ENCODE results near the gene HSPA5.
A peak's percentile ranks its signal among the peaks of the same experiment; 100 is the strongest.
"Not testable (repeated sequence)": the region's sequence is repeated elsewhere in the genome, so short reads cannot be mapped to it uniquely, and the experiment has no call there.

HSPA5 gene

GRCh38 chr9:125241863-125242739 is 958 bp upstream of the HSPA5 start:
- DNase-seq: peak; percentile 11

GRCh38 chr9:125240649-125240999 is 519 bp downstream of the HSPA5 start:
- DNase-seq: peak; percentile 67

- no peak for DNase-seq
Measured at GRCh38 chr9:125239631-125240597, 1.2 kb downstream of the HSPA5 start.

GRCh38 chr9:125238915-125239446 is 2.2 kb downstream of the HSPA5 start:
- no peak for DNase-seq

GRCh38 chr9:125238127-125238914 is 2.8 kb downstream of the HSPA5 start:
- DNase-seq: no peak

GRCh38 chr9:125236520-125237159 is 4.5 kb downstream of the HSPA5 start:
- not testable (repeated sequence) for DNase-seq

- DNase-seq: no peak
Measured at GRCh38 chr9:125235804-125236519, 5.2 kb downstream of the HSPA5 start.

- DNase-seq: not testable (repeated sequence)
Measured at GRCh38 chr9:125234099-125234498, 7.0 kb downstream of the HSPA5 start.

- DNase-seq: no peak
Measured at GRCh38 chr9:125233678-125234077, 7.5 kb downstream of the HSPA5 start.

GRCh38 chr9:125227761-125228160 is 13.4 kb downstream of the HSPA5 start:
- DNase-seq: no peak

GRCh38 chr9:125224858-125225257 is 16.3 kb downstream of the HSPA5 start:
- DNase-seq: not testable (repeated sequence)

GRCh38 chr9:125218621-125219020 is 22.5 kb downstream of the HSPA5 start:
- DNase-seq: no peak

- DNase-seq: no peak
Measured at GRCh38 chr9:125214186-125214585, 27.0 kb downstream of the HSPA5 start.

- no peak for DNase-seq
Measured at GRCh38 chr9:125204477-125204876, 36.7 kb downstream of the HSPA5 start.

- peak; percentile 21 for DNase-seq
Measured at GRCh38 chr9:125202846-125203618, 38.1 kb downstream of the HSPA5 start.

- DNase-seq: peak; percentile 95
Measured at GRCh38 chr9:125200216-125201047, 40.7 kb downstream of the HSPA5 start, which contains the start of gene RABEPK. TSS of gene RABEPK (plus strand) at chr9:125200542. CDS start at chr9:125203014, 2,472 bp downstream.

- DNase-seq: not testable (repeated sequence)
Measured at GRCh38 chr9:125195591-125195990, 45.6 kb downstream of the HSPA5 start.

GRCh38 chr9:125194466-125194865 is 46.7 kb downstream of the HSPA5 start:
- DNase-seq: not testable (repeated sequence)

GRCh38 chr9:125190361-125190801 is 50.8 kb downstream of the HSPA5 start:
- peak; percentile 46 for DNase-seq

Data from hematopoietic multipotent progenitor cell treated with erythropoietin and hydrocortisone succinate and interleukin-3 and kit ligand, for 6 days (in vitro differentiated cells).